HepG2 (cell line): ENCODE results near the gene MBOAT7. TPM values are rescaled to one million over a fixed set of nuclear protein-coding genes. Genes with fewer than 3 reads are reported as not detected.

Experiments
- PLRG1 ChIP-seq: fragments of 450-650 bp; conservative IDR thresholded peaks from 2 replicates; pipeline ENCODE4 v1.6.1; 2016
- RCOR2 ChIP-seq: IDR thresholded peaks from 2 replicates; pipeline ENCODE4 v1.6.1; 2016; ENCODE audit warnings: missing biosample characterization, missing genetic modification reagents
- RFX5 ChIP-seq: IDR thresholded peaks from 2 replicates; pipeline ENCODE4 v1.6.1; 2011; ENCODE audit warnings: low read depth, low read length, improper control_type of control experiment
- SIX1 ChIP-seq: sonication (generic); formaldehyde crosslinking; IDR thresholded peaks from 2 replicates; pipeline ENCODE4 v1.4.0; 2020; ENCODE audit warnings: missing genetic modification reagents, borderline replicate concordance
- SOX5 ChIP-seq: IDR thresholded peaks from 2 replicates; pipeline ENCODE4 v1.6.1; 2016; ENCODE audit warnings: borderline replicate concordance
- WIZ ChIP-seq: sonication (generic); formaldehyde crosslinking; IDR thresholded peaks from 2 replicates; pipeline ENCODE4 v1.5.1; 2020; ENCODE audit warnings: mild to moderate bottlenecking, missing genetic modification reagents
- XRCC5 ChIP-seq: fragments of 200-400 bp; formaldehyde crosslinking; optimal IDR thresholded peaks from 2 replicates; pipeline ENCODE3; 2017; ENCODE audit warnings: mild to moderate bottlenecking, low read length
- ZFAT ChIP-seq: sonication (generic); formaldehyde crosslinking; conservative IDR thresholded peaks from 2 replicates; pipeline ENCODE4 v1.8.1; 2023; ENCODE audit warnings: missing genetic modification reagents, inconsistent platforms
- ZFP82 ChIP-seq: sonication (generic); formaldehyde crosslinking; IDR thresholded peaks from 2 replicates; pipeline ENCODE4 v1.5.1; 2020; ENCODE audit warnings: mild to moderate bottlenecking, missing genetic modification reagents, borderline replicate concordance
- ZFY ChIP-seq: sonication (generic); formaldehyde crosslinking; IDR thresholded peaks from 2 replicates; pipeline ENCODE4 v1.4.0; 2020; ENCODE audit warnings: missing genetic modification reagents
- ZNF207 ChIP-seq: fragments of 450-650 bp; IDR thresholded peaks from 2 replicates; pipeline ENCODE4 v1.6.1; 2016; ENCODE audit warnings: antibody characterized with exemption, borderline replicate concordance
- ZNF253 ChIP-seq: sonication (generic); formaldehyde crosslinking; IDR thresholded peaks from 2 replicates; pipeline ENCODE4 v1.8.0; 2022; ENCODE audit warnings: mild to moderate bottlenecking, missing genetic modification reagents, borderline replicate concordance
- ZNF274 ChIP-seq: sonication (generic); formaldehyde crosslinking; IDR thresholded peaks from 2 replicates; pipeline ENCODE4 v1.5.1; 2020; ENCODE audit warnings: mild to moderate bottlenecking, missing genetic modification reagents
- ZNF468 ChIP-seq: sonication (generic); formaldehyde crosslinking; IDR thresholded peaks from 2 replicates; pipeline ENCODE4 v1.8.0; 2022; ENCODE audit warnings: mild to moderate bottlenecking, moderate library complexity, missing genetic modification reagents
- ZNF720 ChIP-seq: sonication (generic); formaldehyde crosslinking; IDR thresholded peaks from 2 replicates; pipeline ENCODE4 v1.4.0; 2020; ENCODE audit warnings: missing genetic modification reagents
- ZNF775 ChIP-seq: sonication (generic); formaldehyde crosslinking; IDR thresholded peaks from 2 replicates; pipeline ENCODE4 v1.4.0; 2020; ENCODE audit warnings: missing genetic modification reagents, mild to moderate bottlenecking, moderate library complexity, borderline replicate concordance
- ZNF839 ChIP-seq: sonication (generic); formaldehyde crosslinking; IDR thresholded peaks from 2 replicates; pipeline ENCODE4 v1.4.0; 2020; ENCODE audit warnings: missing genetic modification reagents, mild to moderate bottlenecking, borderline replicate concordance
- ZNF878 ChIP-seq: sonication (generic); formaldehyde crosslinking; IDR thresholded peaks from 2 replicates; pipeline ENCODE4 v1.8.1; 2023; ENCODE audit warnings: mild to moderate bottlenecking, missing genetic modification reagents, moderate library complexity
- polyA plus RNA-seq, 8 experiments: library from polyadenylated mRNA; depleted of rRNA in 3 of 8; stranded (reverse) in 7 of 8; unstranded in 1 of 8; fragments of >200 nt; fragmentation: Illumina TruSeq in 4 of 8; extraction: Trizol in 4 of 8; gene quantifications; 2 replicates each; pipeline versions ENCODE4 v1.2.1 to v1.2.3, GENCODE V29; 2011 to 2016; ENCODE audit warnings: low read depth in 4 of 8, missing spikeins in 1 of 8, mixed read lengths in 1 of 8; ENCODE audit not compliant: insufficient read depth in 1 of 8
- total RNA-seq, 5 experiments: library from RNA; depleted of rRNA; stranded (reverse); fragments of >200 nt; fragmentation: Illumina TruSeq; extraction: Trizol; gene quantifications; 2 replicates each; pipeline ENCODE4 v1.2.3, GENCODE V29; 2016; ENCODE audit warnings: low read depth in 1 of 5
- TF ChIP-seq, protein P1 (sequence below): sonication (generic); formaldehyde crosslinking; IDR thresholded peaks from 2 replicates; pipeline ENCODE4 v1.4.0; 2020; ENCODE audit warnings: missing genetic modification reagents, mild to moderate bottlenecking, borderline replicate concordance
- TF ChIP-seq, protein P2 (sequence below): sonication (generic); formaldehyde crosslinking; IDR thresholded peaks from 2 replicates; pipeline ENCODE4 v1.8.0; 2022; ENCODE audit warnings: missing genetic modification reagents, mild to moderate bottlenecking, inconsistent platforms, borderline replicate concordance
- TF ChIP-seq, protein P3 (sequence below): sonication (generic); formaldehyde crosslinking; IDR thresholded peaks from 2 replicates; pipeline ENCODE4 v1.8.0; 2022; ENCODE audit warnings: missing genetic modification reagents, mild to moderate bottlenecking, moderate library complexity, borderline replicate concordance
- TF ChIP-seq, protein P4 (sequence below): sonication (generic); formaldehyde crosslinking; IDR thresholded peaks from 2 replicates; pipeline ENCODE4 v1.5.1; 2020; ENCODE audit warnings: missing genetic modification reagents, mild to moderate bottlenecking, borderline replicate concordance
- TF ChIP-seq, protein P5 (sequence below): sonication (generic); formaldehyde crosslinking; IDR thresholded peaks from 2 replicates; pipeline ENCODE4 v1.8.0; 2022; ENCODE audit warnings: missing genetic modification reagents, mild to moderate bottlenecking, borderline replicate concordance

Gene MBOAT7
- total and polyA plus RNA-seq, 2 of the 13 experiments (the other 11 are each of a cell fraction or from before 2014, with no cell fraction given) = 22.2 to 25.5 TPM

DNA sequence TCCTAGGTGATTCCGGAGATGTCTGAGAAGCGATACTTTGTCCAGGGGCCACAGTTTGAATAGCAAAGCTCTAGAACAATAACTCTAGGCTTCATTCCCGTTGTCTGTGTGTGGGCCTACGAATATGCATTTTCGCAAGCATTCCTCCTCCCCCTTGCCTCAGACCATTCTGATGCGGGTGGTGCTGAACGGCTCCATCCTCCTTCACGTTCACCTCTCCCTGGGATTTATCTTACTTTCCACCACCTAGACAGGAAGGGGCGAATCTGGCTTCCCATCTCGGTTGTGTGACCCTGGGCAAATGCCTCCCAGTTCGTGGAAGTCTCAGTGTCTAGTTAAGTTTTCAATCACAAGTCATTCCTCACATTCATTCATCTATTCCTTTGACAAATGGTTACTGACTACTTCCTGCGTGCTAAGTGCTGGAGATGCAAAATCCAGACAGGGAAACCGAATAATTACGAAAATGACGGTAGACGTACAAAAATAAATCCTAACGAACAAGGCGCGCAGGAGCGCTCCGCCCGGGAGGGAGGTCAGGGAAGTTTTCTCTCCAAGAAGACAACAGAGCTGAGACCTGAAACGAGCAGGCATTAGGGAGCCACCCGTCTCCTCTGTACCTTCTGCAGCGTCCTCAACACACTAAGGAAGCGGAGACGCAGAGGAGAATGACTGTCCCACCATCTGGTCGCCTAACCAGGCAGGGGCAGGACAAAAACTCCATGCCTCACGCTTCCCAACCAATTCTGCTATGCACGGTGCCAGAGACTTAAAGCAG, 53.1 kb downstream of the MBOAT7 start (continued):
- TF ChIP-seq ZNF274 (CRISPR knock-in tag) = no peak
- TF ChIP-seq ZNF878 = no peak
- TF ChIP-seq, protein P1, sequence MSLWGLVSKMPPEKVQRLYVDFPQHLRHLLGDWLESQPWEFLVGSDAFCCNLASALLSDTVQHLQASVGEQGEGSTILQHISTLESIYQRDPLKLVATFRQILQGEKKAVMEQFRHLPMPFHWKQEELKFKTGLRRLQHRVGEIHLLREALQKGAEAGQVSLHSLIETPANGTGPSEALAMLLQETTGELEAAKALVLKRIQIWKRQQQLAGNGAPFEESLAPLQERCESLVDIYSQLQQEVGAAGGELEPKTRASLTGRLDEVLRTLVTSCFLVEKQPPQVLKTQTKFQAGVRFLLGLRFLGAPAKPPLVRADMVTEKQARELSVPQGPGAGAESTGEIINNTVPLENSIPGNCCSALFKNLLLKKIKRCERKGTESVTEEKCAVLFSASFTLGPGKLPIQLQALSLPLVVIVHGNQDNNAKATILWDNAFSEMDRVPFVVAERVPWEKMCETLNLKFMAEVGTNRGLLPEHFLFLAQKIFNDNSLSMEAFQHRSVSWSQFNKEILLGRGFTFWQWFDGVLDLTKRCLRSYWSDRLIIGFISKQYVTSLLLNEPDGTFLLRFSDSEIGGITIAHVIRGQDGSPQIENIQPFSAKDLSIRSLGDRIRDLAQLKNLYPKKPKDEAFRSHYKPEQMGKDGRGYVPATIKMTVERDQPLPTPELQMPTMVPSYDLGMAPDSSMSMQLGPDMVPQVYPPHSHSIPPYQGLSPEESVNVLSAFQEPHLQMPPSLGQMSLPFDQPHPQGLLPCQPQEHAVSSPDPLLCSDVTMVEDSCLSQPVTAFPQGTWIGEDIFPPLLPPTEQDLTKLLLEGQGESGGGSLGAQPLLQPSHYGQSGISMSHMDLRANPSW (CRISPR knock-in tag) = no peak
- TF ChIP-seq, protein P2, sequence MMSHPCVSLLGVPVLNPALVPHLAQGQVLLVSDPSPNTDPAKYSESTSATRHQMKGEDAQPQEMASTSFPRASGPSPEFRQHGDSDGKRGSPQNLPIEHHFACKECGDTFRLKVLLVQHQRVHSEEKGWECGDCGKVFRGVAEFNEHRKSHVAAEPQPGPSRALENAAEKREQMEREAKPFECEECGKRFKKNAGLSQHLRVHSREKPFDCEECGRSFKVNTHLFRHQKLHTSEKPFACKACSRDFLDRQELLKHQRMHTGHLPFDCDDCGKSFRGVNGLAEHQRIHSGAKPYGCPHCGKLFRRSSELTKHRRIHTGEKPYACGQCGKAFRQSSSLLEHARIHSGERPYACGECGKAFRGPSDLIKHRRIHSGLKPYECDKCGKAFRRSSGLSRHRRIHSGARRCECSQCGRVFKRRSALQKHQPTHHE = no peak
- no peak for TF ChIP-seq ZNF720
- no peak for TF ChIP-seq RFX5
- TF ChIP-seq, protein P3, sequence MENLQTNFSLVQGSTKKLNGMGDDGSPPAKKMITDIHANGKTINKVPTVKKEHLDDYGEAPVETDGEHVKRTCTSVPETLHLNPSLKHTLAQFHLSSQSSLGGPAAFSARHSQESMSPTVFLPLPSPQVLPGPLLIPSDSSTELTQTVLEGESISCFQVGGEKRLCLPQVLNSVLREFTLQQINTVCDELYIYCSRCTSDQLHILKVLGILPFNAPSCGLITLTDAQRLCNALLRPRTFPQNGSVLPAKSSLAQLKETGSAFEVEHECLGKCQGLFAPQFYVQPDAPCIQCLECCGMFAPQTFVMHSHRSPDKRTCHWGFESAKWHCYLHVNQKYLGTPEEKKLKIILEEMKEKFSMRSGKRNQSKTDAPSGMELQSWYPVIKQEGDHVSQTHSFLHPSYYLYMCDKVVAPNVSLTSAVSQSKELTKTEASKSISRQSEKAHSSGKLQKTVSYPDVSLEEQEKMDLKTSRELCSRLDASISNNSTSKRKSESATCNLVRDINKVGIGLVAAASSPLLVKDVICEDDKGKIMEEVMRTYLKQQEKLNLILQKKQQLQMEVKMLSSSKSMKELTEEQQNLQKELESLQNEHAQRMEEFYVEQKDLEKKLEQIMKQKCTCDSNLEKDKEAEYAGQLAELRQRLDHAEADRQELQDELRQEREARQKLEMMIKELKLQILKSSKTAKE (CRISPR knock-in tag) = no peak
- TF ChIP-seq ZFP82 (CRISPR knock-in tag) = no peak
- no peak for TF ChIP-seq ZNF253 (CRISPR knock-in tag)
- TF ChIP-seq ZNF207 = no peak
- TF ChIP-seq PLRG1 = no peak
- TF ChIP-seq RCOR2 (CRISPR knock-in tag) = no peak
- TF ChIP-seq SIX1 (CRISPR knock-in tag) = no peak
- no peak for TF ChIP-seq ZNF775 (CRISPR knock-in tag)
- no peak for TF ChIP-seq ZFY (CRISPR knock-in tag)
- no peak for TF ChIP-seq ZNF468
- TF ChIP-seq WIZ (CRISPR knock-in tag) = no peak
- no peak for TF ChIP-seq SOX5 (CRISPR knock-in tag)
- TF ChIP-seq, protein P4, sequence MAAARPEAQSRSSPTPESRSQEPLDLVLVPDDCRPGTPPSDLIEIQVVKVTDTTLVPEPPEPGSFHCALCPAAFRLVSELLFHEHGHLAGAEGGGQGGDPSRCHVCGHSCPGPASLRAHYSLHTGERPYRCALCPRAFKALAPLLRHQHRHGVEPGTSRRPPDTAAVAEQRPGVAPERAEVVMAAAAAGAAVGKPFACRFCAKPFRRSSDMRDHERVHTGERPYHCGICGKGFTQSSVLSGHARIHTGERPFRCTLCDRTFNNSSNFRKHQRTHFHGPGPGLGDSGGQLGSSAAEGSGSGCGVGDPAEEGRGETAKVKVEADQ (CRISPR knock-in tag) = no peak
- TF ChIP-seq, protein P5, sequence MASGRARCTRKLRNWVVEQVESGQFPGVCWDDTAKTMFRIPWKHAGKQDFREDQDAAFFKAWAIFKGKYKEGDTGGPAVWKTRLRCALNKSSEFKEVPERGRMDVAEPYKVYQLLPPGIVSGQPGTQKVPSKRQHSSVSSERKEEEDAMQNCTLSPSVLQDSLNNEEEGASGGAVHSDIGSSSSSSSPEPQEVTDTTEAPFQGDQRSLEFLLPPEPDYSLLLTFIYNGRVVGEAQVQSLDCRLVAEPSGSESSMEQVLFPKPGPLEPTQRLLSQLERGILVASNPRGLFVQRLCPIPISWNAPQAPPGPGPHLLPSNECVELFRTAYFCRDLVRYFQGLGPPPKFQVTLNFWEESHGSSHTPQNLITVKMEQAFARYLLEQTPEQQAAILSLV (CRISPR knock-in tag) = no peak
- no peak for TF ChIP-seq XRCC5
- no peak for TF ChIP-seq ZFAT (CRISPR knock-in tag)
- no peak for TF ChIP-seq ZNF839 (CRISPR knock-in tag)
